ENCODE data around the gene FIGN. TPM values are rescaled to one million over a fixed set of nuclear protein-coding genes. Genes with fewer than 3 reads are reported as not detected.

Gene FIGN
- total RNA-seq, 5 donors from 2014 or later (not counting 1 experiment from before 2014, with no cell fraction given), result 0.03 to 0.16 TPM; not detected in 3

DNA sequence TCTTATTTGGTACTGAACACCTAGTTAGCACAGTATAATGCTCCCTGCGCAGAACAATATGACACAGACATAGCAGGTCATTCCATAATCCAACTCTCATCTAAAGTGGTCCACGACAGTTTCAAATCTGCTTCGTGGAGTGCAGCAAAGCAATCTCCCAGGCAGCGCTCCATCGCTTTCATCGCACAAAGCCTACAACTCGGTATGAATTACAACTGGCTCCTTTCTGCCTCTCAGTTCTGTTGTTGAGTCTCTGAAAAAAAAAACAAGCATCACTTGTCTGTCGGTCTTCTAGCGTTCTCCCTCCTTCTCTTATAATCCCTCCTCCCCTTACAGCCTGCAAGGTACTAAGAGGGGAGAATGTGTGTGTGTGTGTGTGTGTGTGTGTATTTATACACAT is 123.5 kb downstream of the FIGN start:
- H3K27ac Mint-ChIP-seq, result no peak overlapping the region
- DNase-seq (no peak), ATAC-seq (replicated peaks in 1 of 4) (no peak)
- no peaks in the 10 kb centered on the region for H3K36me3 Mint-ChIP-seq
- Histone ChIP-seq H3K27me3 (replicated peaks in 1 of 2; ENCODE audit: control insufficient read depth in 2 of 2, extremely low read depth in 1 of 2, insufficient read depth in 2 of 2, low read length in 1 of 2) (peaks cover 0 to 1% of the 10 kb centered on the region in 2 experiments), H3K27ac (ENCODE audit: low read length) (no peak overlapping the region), H3K4me3 (ENCODE audit: control insufficient read depth in 1 of 2, extremely low read depth in 1 of 2, low read length in 1 of 2) (no peak overlapping the region), H3K4me1 (ENCODE audit: control insufficient read depth in 1 of 2, extremely low read depth in 1 of 2, insufficient read depth in 2 of 2, low read length in 2 of 2) (no peaks in the 10 kb centered on the region), H3K36me3 (ENCODE audit: control insufficient read depth in 2 of 2, extremely low read depth in 1 of 2, insufficient read depth in 1 of 2, low read length in 1 of 2) (no peaks in the 10 kb centered on the region), H3K9me3 (no peaks in the 10 kb centered on the region)
- H3K4me1 Mint-ChIP-seq, result no peaks in the 10 kb centered on the region
- peaks cover 0 to 5% (median 4%) of the 10 kb centered on the region in 3 donors for H3K9me3 Mint-ChIP-seq
- H3K27me3 Mint-ChIP-seq, result no peaks in the 10 kb centered on the region
- ChIA-PET POLR2A (no interaction called here), CTCF (no interaction called here)
- no peak overlapping the region for H3K4me3 Mint-ChIP-seq
- 92% methylated on average over 6 of the region's 9 CpGs for WGBS (ENCODE audit: insufficient coverage)

DNA sequence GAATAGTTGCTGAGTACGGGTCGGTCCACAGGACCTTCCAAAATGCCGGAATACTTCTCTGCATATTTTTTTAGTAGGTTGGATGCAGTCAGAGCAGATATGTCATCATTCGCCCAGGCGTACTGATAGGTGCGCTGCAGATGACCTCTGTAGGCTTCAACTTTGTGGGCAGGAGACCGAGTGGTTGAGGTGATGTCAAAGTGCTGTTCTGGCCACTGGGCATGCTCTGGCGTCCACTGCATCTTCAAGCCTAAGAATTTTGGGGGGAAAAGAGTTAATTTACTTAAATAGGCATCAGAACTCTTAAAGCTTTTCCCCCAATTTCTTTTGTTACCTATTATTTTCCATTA is 124.3 kb downstream of the FIGN start:
- WGBS (ENCODE audit: insufficient coverage), result 95% methylated on average over 6 of the region's 8 CpGs
- no peak overlapping the region for H3K4me3 Mint-ChIP-seq

DNA sequence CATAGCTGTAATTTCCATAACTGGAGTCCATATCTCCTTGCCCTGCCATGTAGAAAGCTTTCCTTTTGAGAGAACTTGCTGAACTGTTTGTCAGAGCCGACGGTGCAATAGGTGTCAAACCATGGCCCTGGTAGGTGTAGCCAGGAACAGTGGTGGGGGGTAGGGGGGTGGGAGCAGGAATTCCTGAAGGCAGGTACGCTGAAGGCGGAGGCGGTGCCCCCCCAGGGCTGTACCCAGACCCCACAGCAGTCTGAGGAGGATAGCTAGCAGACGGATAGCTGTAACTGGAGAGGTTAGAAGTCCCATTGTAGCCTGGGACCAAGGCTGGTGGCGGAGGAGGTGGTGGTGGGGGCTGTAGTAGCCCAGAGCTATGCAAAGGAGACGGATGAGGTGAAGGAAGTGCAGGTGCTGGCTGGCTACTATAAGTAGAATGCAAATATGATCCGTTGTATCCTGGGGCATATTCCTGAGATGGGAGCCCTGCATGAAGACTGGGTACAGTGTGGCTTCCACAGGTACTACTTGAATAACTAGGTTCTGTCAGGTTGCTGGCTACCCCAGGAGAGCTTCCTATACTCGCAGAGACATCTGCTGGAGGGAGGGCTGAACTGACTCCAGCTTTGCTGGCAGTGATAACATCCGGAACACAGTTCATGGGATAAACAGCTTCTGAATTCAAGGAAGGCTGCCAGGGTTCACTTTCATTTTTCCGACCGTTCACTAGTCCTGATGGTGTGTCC is 124.8 kb downstream of the FIGN start:
- POLR2A ChIA-PET, result no interaction called here
- H3K36me3 ChIP-seq (ENCODE audit: control insufficient read depth in 2 of 2, extremely low read depth in 1 of 2, insufficient read depth in 1 of 2, low read length in 1 of 2), result no peaks in the 10 kb centered on the region
- Mint-ChIP-seq H3K27me3 (no peaks in the 10 kb centered on the region), H3K9me3 (peaks cover 0 to 5% (median 4%) of the 10 kb centered on the region in 3 donors), H3K36me3 (no peaks in the 10 kb centered on the region), H3K4me3 (no peak overlapping the region), H3K4me1 (no peaks in the 10 kb centered on the region), H3K27ac (no peak overlapping the region)
- CTCF ChIA-PET, result no interaction called here
- WGBS (ENCODE audit: insufficient coverage), result 93% methylated on average over 12 of the region's 13 CpGs
- H3K4me1 ChIP-seq (ENCODE audit: control insufficient read depth in 1 of 2, extremely low read depth in 1 of 2, insufficient read depth in 2 of 2, low read length in 2 of 2), result no peaks in the 10 kb centered on the region
- no peaks in the 10 kb centered on the region for H3K9me3 ChIP-seq
- ATAC-seq (replicated peaks in 1 of 4) (no peak), DNase-seq (no peak)
- no peak overlapping the region for H3K27ac ChIP-seq (ENCODE audit: low read length)
- H3K4me3 ChIP-seq (ENCODE audit: control insufficient read depth in 1 of 2, extremely low read depth in 1 of 2, low read length in 1 of 2), result no peak overlapping the region
- H3K27me3 ChIP-seq (replicated peaks in 1 of 2; ENCODE audit: control insufficient read depth in 2 of 2, extremely low read depth in 1 of 2, insufficient read depth in 2 of 2, low read length in 1 of 2), result no peaks in the 10 kb centered on the region

More for the DNA sequence above, 124.3 kb downstream of the FIGN start:
- ChIA-PET CTCF (no interaction called here), POLR2A (no interaction called here)
- Histone ChIP-seq H3K36me3 (ENCODE audit: control insufficient read depth in 2 of 2, extremely low read depth in 1 of 2, insufficient read depth in 1 of 2, low read length in 1 of 2) (no peaks in the 10 kb centered on the region), H3K4me3 (ENCODE audit: control insufficient read depth in 1 of 2, extremely low read depth in 1 of 2, low read length in 1 of 2) (no peak overlapping the region), H3K4me1 (ENCODE audit: control insufficient read depth in 1 of 2, extremely low read depth in 1 of 2, insufficient read depth in 2 of 2, low read length in 2 of 2) (no peaks in the 10 kb centered on the region), H3K27me3 (replicated peaks in 1 of 2; ENCODE audit: control insufficient read depth in 2 of 2, extremely low read depth in 1 of 2, insufficient read depth in 2 of 2, low read length in 1 of 2) (no peaks in the 10 kb centered on the region), H3K9me3 (no peaks in the 10 kb centered on the region), H3K27ac (ENCODE audit: low read length) (no peak overlapping the region)
- Mint-ChIP-seq H3K27me3 (no peaks in the 10 kb centered on the region), H3K36me3 (no peaks in the 10 kb centered on the region), H3K4me1 (no peaks in the 10 kb centered on the region), H3K27ac (no peak overlapping the region), H3K9me3 (peaks cover 0 to 5% (median 4%) of the 10 kb centered on the region in 3 donors)
- ATAC-seq (replicated peaks in 1 of 4) (no peak), DNase-seq (no peak)

DNA sequence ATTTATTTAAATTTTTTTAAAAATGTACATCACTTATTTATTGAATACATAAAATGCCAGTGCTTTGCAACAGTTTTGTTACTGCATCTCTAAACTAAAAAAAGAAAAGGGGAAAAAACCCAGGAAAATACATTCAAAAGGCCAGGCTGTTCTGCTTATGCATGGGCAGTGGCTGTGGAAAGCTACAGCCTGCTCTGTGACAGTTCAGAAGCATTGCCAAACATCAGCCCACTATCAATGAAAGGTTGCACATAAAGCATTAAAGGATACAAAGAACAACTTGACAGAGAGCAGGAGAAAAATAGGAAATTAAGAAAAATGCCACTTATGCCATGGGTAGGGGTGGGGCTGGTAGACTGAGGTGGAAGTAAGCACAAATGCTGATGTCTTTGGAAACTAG is 128.2 kb downstream of the FIGN start:
- no peak overlapping the region for H3K27ac ChIP-seq (ENCODE audit: low read length)
- ATAC-seq (replicated peaks in 1 of 4), result no peak
- H3K27ac Mint-ChIP-seq, result no peak overlapping the region
- H3K4me3 Mint-ChIP-seq, result no peak overlapping the region
- no peaks in the 10 kb centered on the region for H3K4me1 Mint-ChIP-seq
- ChIA-PET CTCF (no interaction called here), POLR2A (no interaction called here)
- H3K4me1 ChIP-seq (ENCODE audit: control insufficient read depth in 1 of 2, extremely low read depth in 1 of 2, insufficient read depth in 2 of 2, low read length in 2 of 2), result no peaks in the 10 kb centered on the region
- H3K27me3 ChIP-seq (replicated peaks in 1 of 2; ENCODE audit: control insufficient read depth in 2 of 2, extremely low read depth in 1 of 2, insufficient read depth in 2 of 2, low read length in 1 of 2), result no peaks in the 10 kb centered on the region
- H3K9me3 Mint-ChIP-seq, result peaks cover 0 to 4% (median 0%) of the 10 kb centered on the region in 3 donors
- no peaks in the 10 kb centered on the region for H3K36me3 ChIP-seq (ENCODE audit: control insufficient read depth in 2 of 2, extremely low read depth in 1 of 2, insufficient read depth in 1 of 2, low read length in 1 of 2)
- no peaks in the 10 kb centered on the region for H3K36me3 Mint-ChIP-seq
- no peaks in the 10 kb centered on the region for H3K9me3 ChIP-seq
- no peak for DNase-seq
- no peak overlapping the region for H3K4me3 ChIP-seq (ENCODE audit: control insufficient read depth in 1 of 2, extremely low read depth in 1 of 2, low read length in 1 of 2)
- H3K27me3 Mint-ChIP-seq, result no peaks in the 10 kb centered on the region

DNA sequence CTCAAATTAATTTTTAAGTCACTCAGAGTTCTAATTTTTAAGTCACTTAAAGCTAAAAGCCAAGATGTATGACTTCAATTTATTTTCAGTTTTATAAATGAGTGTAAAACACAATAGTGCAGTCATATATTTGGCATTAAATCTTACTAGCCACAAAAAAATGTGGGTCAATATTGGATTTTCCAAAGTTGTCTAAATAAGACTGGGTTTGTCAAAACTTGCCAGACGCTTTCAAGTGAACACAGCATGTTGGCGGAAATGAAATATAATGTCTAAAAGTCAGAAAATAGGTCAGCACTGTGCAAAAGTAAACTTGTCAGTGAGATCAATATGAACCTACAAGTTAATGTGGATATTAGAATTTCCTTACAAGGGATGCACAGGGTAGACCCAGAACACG is 128.9 kb downstream of the FIGN start:
- H3K27me3 Mint-ChIP-seq, result no peaks in the 10 kb centered on the region
- Histone ChIP-seq H3K27ac (ENCODE audit: low read length) (no peak overlapping the region), H3K4me3 (ENCODE audit: control insufficient read depth in 1 of 2, extremely low read depth in 1 of 2, low read length in 1 of 2) (no peak overlapping the region), H3K9me3 (no peaks in the 10 kb centered on the region), H3K4me1 (ENCODE audit: control insufficient read depth in 1 of 2, extremely low read depth in 1 of 2, insufficient read depth in 2 of 2, low read length in 2 of 2) (no peaks in the 10 kb centered on the region), H3K36me3 (ENCODE audit: control insufficient read depth in 2 of 2, extremely low read depth in 1 of 2, insufficient read depth in 1 of 2, low read length in 1 of 2) (no peaks in the 10 kb centered on the region), H3K27me3 (replicated peaks in 1 of 2; ENCODE audit: control insufficient read depth in 2 of 2, extremely low read depth in 1 of 2, insufficient read depth in 2 of 2, low read length in 1 of 2) (no peaks in the 10 kb centered on the region)
- H3K4me3 Mint-ChIP-seq, result no peak overlapping the region
- H3K9me3 Mint-ChIP-seq, result peaks cover 0 to 7% (median 0%) of the 10 kb centered on the region in 3 donors
- no peaks in the 10 kb centered on the region for H3K36me3 Mint-ChIP-seq
- ATAC-seq (replicated peaks in 1 of 4), result no peak
- WGBS (ENCODE audit: insufficient coverage), result 100% methylated on average over 2 of the region's 3 CpGs
- no peak for DNase-seq
- CTCF ChIA-PET, result no interaction called here
- POLR2A ChIA-PET, result no interaction called here
- H3K4me1 Mint-ChIP-seq, result no peaks in the 10 kb centered on the region
- H3K27ac Mint-ChIP-seq, result no peak overlapping the region

DNA sequence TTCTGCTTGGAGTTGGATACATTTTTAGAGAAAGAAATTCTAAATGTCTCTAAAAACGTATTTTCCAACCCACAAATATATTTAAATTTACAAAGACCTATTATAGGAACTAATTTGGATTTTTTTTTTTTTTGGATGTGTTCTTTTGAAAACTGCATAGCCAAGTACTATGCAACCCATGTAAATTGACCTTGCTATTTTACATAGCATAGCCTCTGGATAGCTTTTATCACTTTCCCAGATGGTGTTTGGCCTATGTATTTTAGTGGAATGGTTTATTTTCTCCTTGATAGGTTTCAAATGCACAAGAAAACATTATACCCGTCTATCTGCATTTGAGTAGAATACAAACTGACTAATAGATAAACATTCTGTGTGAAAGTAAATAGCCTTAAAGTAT is 130.0 kb downstream of the FIGN start:
- Mint-ChIP-seq H3K9me3 (peaks cover 0 to 8% (median 0%) of the 10 kb centered on the region in 3 donors), H3K4me3 (no peak overlapping the region), H3K36me3 (no peaks in the 10 kb centered on the region), H3K27me3 (no peaks in the 10 kb centered on the region), H3K27ac (no peak overlapping the region), H3K4me1 (no peaks in the 10 kb centered on the region)
- CTCF ChIA-PET, result no interaction called here
- POLR2A ChIA-PET, result no interaction called here
- whole genome bisulfite sequencing (ENCODE audit: insufficient coverage), result no CpG with 5 or more reads among the region's 2 CpGs
- no peaks in the 10 kb centered on the region for H3K27me3 ChIP-seq (replicated peaks in 1 of 2; ENCODE audit: control insufficient read depth in 2 of 2, extremely low read depth in 1 of 2, insufficient read depth in 2 of 2, low read length in 1 of 2)
- no peak overlapping the region for H3K27ac ChIP-seq (ENCODE audit: low read length)
- ATAC-seq (replicated peaks in 1 of 4) (no peak), DNase-seq (no peak)
- no peaks in the 10 kb centered on the region for H3K9me3 ChIP-seq
- H3K4me1 ChIP-seq (ENCODE audit: control insufficient read depth in 1 of 2, extremely low read depth in 1 of 2, insufficient read depth in 2 of 2, low read length in 2 of 2), result no peaks in the 10 kb centered on the region
- H3K36me3 ChIP-seq (ENCODE audit: control insufficient read depth in 2 of 2, extremely low read depth in 1 of 2, insufficient read depth in 1 of 2, low read length in 1 of 2), result no peaks in the 10 kb centered on the region
- H3K4me3 ChIP-seq (ENCODE audit: control insufficient read depth in 1 of 2, extremely low read depth in 1 of 2, low read length in 1 of 2), result no peak overlapping the region
